Esophagus muscularis mucosa (tissue), 4 donors: ENCODE results near the gene UTP11. TPM values are rescaled to one million over a fixed set of nuclear protein-coding genes. Genes with fewer than 3 reads are reported as not detected.
A peak's percentile ranks its signal among the peaks of the same experiment; 100 is the strongest.

Experiments used
- DNase-seq: peaks from one replicate; pipeline ENCODE4 v3.0.0-alpha.2; 2017; ENCODE audit errors: extremely low spot score
- H3K27ac ChIP-seq, 4 donors: fragments of 200-600 bp; sonication (generic); replicated peaks in 1 of 4; 1 replicate in 3 of 4; 2 replicates in 1 of 4; pipeline ENCODE4 v1.5.1; 2016 to 2019; ENCODE audit warnings: mild to moderate bottlenecking in 1 of 4
- H3K27me3 ChIP-seq, 4 donors: fragments of 200-600 bp; sonication (generic); one replicate each; pipeline versions ENCODE4 v1.5.1 to v1.6.0; 2016 to 2019
- H3K36me3 ChIP-seq, 4 donors: fragments of 200-600 bp; sonication (generic); one replicate each; pipeline ENCODE4 v1.5.1; 2016 to 2019
- H3K4me1 ChIP-seq, 4 donors: fragments of 200-600 bp; sonication (generic); one replicate each; pipeline ENCODE4 v1.5.1; 2016 to 2019
- H3K4me3 ChIP-seq, 4 donors: fragments of 200-600 bp; sonication (generic); 1 replicate in 2 of 4; 2 replicates in 2 of 4; pipeline ENCODE4 v1.5.1; 2016 to 2019; ENCODE audit warnings: mild to moderate bottlenecking in 4 of 4, moderate library complexity in 1 of 4
- H3K9me3 ChIP-seq, 4 donors: fragments of 200-600 bp; sonication (generic); 1 replicate in 3 of 4; 2 replicates in 1 of 4; pipeline ENCODE4 v1.5.1; 2016 to 2019
- CTCF ChIP-seq, 3 experiments: fragments of 200-600 bp in 2 of 3; fragments of 450-650 bp in 1 of 3; sonication (generic) in 2 of 3; IDR thresholded peaks; one replicate each; pipeline ENCODE4 v1.5.1; 2017 to 2019; ENCODE audit warnings: antibody characterized with exemption in 3 of 3, mild to moderate bottlenecking in 2 of 3, moderate library complexity in 1 of 3
- EP300 ChIP-seq: sonication (generic); formaldehyde crosslinking; IDR thresholded peaks from one replicate; pipeline ENCODE4 v1.6.1; 2017; ENCODE audit warnings: antibody characterized with exemption
- POLR2A ChIP-seq: fragments of 450-650 bp; IDR thresholded peaks from one replicate; pipeline ENCODE4 v1.6.1; 2017; ENCODE audit warnings: antibody characterized with exemption, moderate library complexity, mild to moderate bottlenecking, low read depth
- POLR2AphosphoS5 ChIP-seq, 2 donors: sonication (generic); formaldehyde crosslinking; IDR thresholded peaks; one replicate each; pipeline ENCODE4 v1.6.1; 2017; ENCODE audit warnings: antibody characterized with exemption in 2 of 2
- WGBS: methylation state at CpG from one replicate; pipeline ENCODE4 v1.1.5; 2018; 5-methylcytosine and 5-hydroxymethylcytosine counted together
- intact Hi-C: fragments of 100-400 bp; cut with DNase I; formaldehyde crosslinking; loops from one replicate; pipeline ENCODE4 v1.15.1; 2023
- total RNA-seq, 4 donors: library from RNA; depleted of rRNA; stranded (reverse); fragments of >200 nt; gene quantifications; one replicate each; pipeline versions ENCODE4 v1.1.0 to v1.2.1, GENCODE V29; 2016

Gene UTP11
- total RNA-seq, 4 donors from 2014 or later: 39.7 to 55.8 (median 42.4) TPM

- Histone ChIP-seq H3K4me3 (peak overlapping the region; percentile 64 to 80 (median 73)), H3K4me1 (peaks cover 29 to 41% (median 36%) of the 10 kb centered on the region in 4 donors), H3K36me3 (no peaks in the 10 kb centered on the region), H3K27ac (no peak overlapping the region), H3K9me3 (no peaks in the 10 kb centered on the region), H3K27me3 (peaks cover 5 to 58% (median 44%) of the 10 kb centered on the region in 4 donors)
- intact Hi-C loops: no loop called here
- no peak for DNase-seq
- WGBS: 3% methylated on average over 13 of the region's 115 CpGs
- TF ChIP-seq CTCF (IDR thresholded peaks at IDR 0.05) (no peak), EP300 (no peak)
Measured at GRCh38 chr1:38045401-38046332, 33.1 kb downstream of the UTP11 start.

- Histone ChIP-seq H3K36me3 (no peaks in the 10 kb centered on the region), H3K27ac (peak within 1 kb of the TSS; percentile 65 to 83 (median 73)), H3K4me3 (peak within 1 kb of the TSS; percentile 64 to 80 (median 73)), H3K4me1 (peaks cover 29 to 41% (median 36%) of the 10 kb centered on the region in 4 donors), H3K27me3 (peaks cover 5 to 55% (median 43%) of the 10 kb centered on the region in 4 donors), H3K9me3 (no peaks in the 10 kb centered on the region)
- WGBS: no CpG with 5 or more reads among the region's 92 CpGs
- TF ChIP-seq EP300: no peak
- TF ChIP-seq POLR2AphosphoS5 (IDR thresholded peaks at IDR 0.05): no peak
- no peak for TF ChIP-seq CTCF (IDR thresholded peaks at IDR 0.05)
- no peak for DNase-seq
- intact Hi-C loops: no loop called here
Measured at GRCh38 chr1:38046333-38046883, 33.9 kb downstream of the UTP11 start, which contains the start of gene POU3F1. Gene POU3F1 (minus strand): TSS chr1:38046793. CDS start chr1:38046743, 50 bp downstream.

GRCh38 chr1:38046884-38047602 is 34.5 kb downstream of the UTP11 start:
- Histone ChIP-seq H3K9me3 (no peaks in the 10 kb centered on the region), H3K27ac (peak overlapping the region; percentile 65 to 83 (median 73)), H3K36me3 (no peaks in the 10 kb centered on the region), H3K27me3 (peaks cover 5 to 55% (median 37%) of the 10 kb centered on the region in 4 donors), H3K4me3 (peak overlapping the region; percentile 64 to 80 (median 73)), H3K4me1 (peaks cover 29 to 41% (median 36%) of the 10 kb centered on the region in 4 donors)
- TF ChIP-seq POLR2AphosphoS5 (IDR thresholded peaks at IDR 0.05) (peak in 1 of 2 donors; percentile 47), CTCF (IDR thresholded peaks at IDR 0.05) (no peak)
- intact Hi-C loops: no loop called here
- peak; percentile 93 for DNase-seq
- 0% methylated on average over 13 of the region's 99 CpGs for WGBS

- DNase-seq: no peak
- TF ChIP-seq POLR2A (no peak), POLR2AphosphoS5 (IDR thresholded peaks at IDR 0.05) (no peak), EP300 (no peak), CTCF (IDR thresholded peaks at IDR 0.05) (no peak)
- Histone ChIP-seq H3K27me3 (peaks cover 5 to 49% (median 31%) of the 10 kb centered on the region in 4 donors), H3K9me3 (no peaks in the 10 kb centered on the region), H3K36me3 (no peaks in the 10 kb centered on the region), H3K27ac (peak overlapping the region; percentile 65 to 83 (median 73)), H3K4me1 (peaks cover 29 to 41% (median 36%) of the 10 kb centered on the region in 4 donors), H3K4me3 (peak overlapping the region; percentile 64 to 80 (median 73))
- intact Hi-C loops: no loop called here
- WGBS: 16% methylated on average over 34 of the region's 34 CpGs
Measured at GRCh38 chr1:38047603-38048141, 35.1 kb downstream of the UTP11 start.
